ENCODE measurements around the gene PCDHA1.
"Not testable (repeated sequence)": the region's sequence is repeated elsewhere in the genome, so short reads cannot be mapped to it uniquely, and the experiment has no call there.

PCDHA1 gene

DNA sequence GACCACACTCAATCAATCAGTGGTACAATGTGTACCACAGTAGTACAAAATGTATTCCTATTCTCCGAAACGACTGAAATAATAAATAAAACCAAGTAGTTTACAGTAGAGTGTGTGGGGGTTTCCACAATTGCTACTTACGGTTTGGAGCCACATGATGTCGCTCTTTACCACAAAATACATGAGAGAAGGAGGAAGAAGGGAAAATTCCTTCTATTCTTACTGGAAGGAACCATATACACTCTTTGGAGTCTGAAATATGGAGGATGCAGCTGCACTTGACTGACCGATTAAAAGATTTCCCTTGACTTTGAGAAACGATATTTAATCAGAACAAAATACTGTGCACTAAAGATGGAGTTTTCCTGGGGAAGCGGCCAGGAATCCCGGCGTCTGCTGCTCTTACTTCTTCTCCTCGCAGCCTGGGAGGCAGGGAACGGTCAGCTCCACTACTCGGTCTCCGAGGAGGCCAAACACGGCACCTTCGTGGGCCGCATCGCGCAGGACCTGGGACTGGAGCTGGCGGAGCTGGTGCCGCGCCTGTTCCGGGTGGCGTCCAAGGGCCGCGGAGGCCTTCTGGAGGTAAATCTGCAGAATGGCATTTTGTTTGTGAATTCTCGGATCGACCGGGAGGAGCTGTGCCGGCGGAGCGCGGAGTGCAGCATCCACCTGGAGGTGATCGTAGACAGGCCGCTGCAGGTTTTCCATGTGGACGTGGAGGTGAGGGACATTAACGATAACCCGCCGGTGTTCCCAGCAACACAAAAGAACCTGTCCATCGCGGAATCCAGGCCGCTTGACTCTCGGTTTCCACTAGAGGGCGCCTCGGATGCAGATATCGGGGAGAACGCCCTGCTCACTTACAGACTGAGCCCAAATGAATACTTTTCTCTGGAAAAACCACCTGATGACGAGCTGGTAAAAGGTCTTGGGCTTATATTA lies 21.2 kb downstream of the PCDHA1 start, which contains the start of gene PCDHA4:
TSS of gene PCDHA4 (plus strand) at position 235 of the 942 bp plus-strand sequence.
- ATAC-seq (ENCODE audit: insufficient read depth, low read depth) (no peak), DNase-seq (no peak)
- H3K36me3 ChIP-seq (ENCODE audit: insufficient read depth, low read length) = no peaks in the 10 kb centered on the region
- H3K79me2 ChIP-seq (ENCODE audit: insufficient read depth, low read length) = no peaks in the 10 kb centered on the region
- H3K27me3 ChIP-seq (ENCODE audit: insufficient read depth, low read length, poor library complexity) = no peaks in the 10 kb centered on the region
- H3K9ac ChIP-seq (ENCODE audit: low read depth, low read length) = no peak within 1 kb of the TSS
- H3K4me1 ChIP-seq (ENCODE audit: insufficient read depth, low read length) = no peaks in the 10 kb centered on the region
- no peak for TF ChIP-seq EZH2 (IDR thresholded peaks at IDR 0.05; ENCODE audit: borderline replicate concordance, low read depth, low read length, severe bottlenecking)
- TF ChIP-seq, protein P1, sequence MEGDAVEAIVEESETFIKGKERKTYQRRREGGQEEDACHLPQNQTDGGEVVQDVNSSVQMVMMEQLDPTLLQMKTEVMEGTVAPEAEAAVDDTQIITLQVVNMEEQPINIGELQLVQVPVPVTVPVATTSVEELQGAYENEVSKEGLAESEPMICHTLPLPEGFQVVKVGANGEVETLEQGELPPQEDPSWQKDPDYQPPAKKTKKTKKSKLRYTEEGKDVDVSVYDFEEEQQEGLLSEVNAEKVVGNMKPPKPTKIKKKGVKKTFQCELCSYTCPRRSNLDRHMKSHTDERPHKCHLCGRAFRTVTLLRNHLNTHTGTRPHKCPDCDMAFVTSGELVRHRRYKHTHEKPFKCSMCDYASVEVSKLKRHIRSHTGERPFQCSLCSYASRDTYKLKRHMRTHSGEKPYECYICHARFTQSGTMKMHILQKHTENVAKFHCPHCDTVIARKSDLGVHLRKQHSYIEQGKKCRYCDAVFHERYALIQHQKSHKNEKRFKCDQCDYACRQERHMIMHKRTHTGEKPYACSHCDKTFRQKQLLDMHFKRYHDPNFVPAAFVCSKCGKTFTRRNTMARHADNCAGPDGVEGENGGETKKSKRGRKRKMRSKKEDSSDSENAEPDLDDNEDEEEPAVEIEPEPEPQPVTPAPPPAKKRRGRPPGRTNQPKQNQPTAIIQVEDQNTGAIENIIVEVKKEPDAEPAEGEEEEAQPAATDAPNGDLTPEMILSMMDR (IDR thresholded peaks at IDR 0.05; ENCODE audit: borderline replicate concordance, extremely low read depth, low read length, poor library complexity, severe bottlenecking) = peak; percentile 57
- H2AFZ ChIP-seq (ENCODE audit: low read depth, low read length) = no peak within 1 kb of the TSS
- no peaks in the 10 kb centered on the region for H4K20me1 ChIP-seq (ENCODE audit: insufficient read depth, low read length)
- no peak within 1 kb of the TSS for H3K4me3 ChIP-seq (ENCODE audit: low read depth in 1 of 2, low read length in 2 of 2)
- H3K4me2 ChIP-seq (ENCODE audit: insufficient read depth, low read length) = no peak within 1 kb of the TSS
- H3K9me3 ChIP-seq (ENCODE audit: insufficient read depth, low read length, severe bottlenecking) = no peaks in the 10 kb centered on the region
- H3K27ac ChIP-seq (ENCODE audit: low read length) = no peak within 1 kb of the TSS

GRCh38 chr5:140808241-140808888 lies 22.4 kb downstream of the PCDHA1 start:
- H3K9ac ChIP-seq (ENCODE audit: low read depth, low read length); H3K4me3 ChIP-seq (ENCODE audit: low read depth in 1 of 2, low read length in 2 of 2); ATAC-seq (ENCODE audit: insufficient read depth, low read depth); H2AFZ ChIP-seq (ENCODE audit: low read depth, low read length); H3K79me2 ChIP-seq (ENCODE audit: insufficient read depth, low read length); H3K9me3 ChIP-seq (ENCODE audit: insufficient read depth, low read length, severe bottlenecking); H3K27ac ChIP-seq (ENCODE audit: low read length); H3K27me3 ChIP-seq (ENCODE audit: insufficient read depth, low read length, poor library complexity); H3K4me1 ChIP-seq (ENCODE audit: insufficient read depth, low read length); H3K4me2 ChIP-seq (ENCODE audit: insufficient read depth, low read length); DNase-seq; H3K36me3 ChIP-seq (ENCODE audit: insufficient read depth, low read length); H4K20me1 ChIP-seq (ENCODE audit: insufficient read depth, low read length): not testable (repeated sequence)

- Histone ChIP-seq H3K4me1 (ENCODE audit: insufficient read depth, low read length) (no peaks in the 10 kb centered on the region), H3K9me3 (ENCODE audit: insufficient read depth, low read length, severe bottlenecking) (no peaks in the 10 kb centered on the region), H3K4me2 (ENCODE audit: insufficient read depth, low read length) (no peak overlapping the region), H3K79me2 (ENCODE audit: insufficient read depth, low read length) (no peaks in the 10 kb centered on the region), H4K20me1 (ENCODE audit: insufficient read depth, low read length) (no peaks in the 10 kb centered on the region), H3K36me3 (ENCODE audit: insufficient read depth, low read length) (no peaks in the 10 kb centered on the region), H2AFZ (ENCODE audit: low read depth, low read length) (no peak overlapping the region), H3K4me3 (ENCODE audit: low read depth in 1 of 2, low read length in 2 of 2) (no peak overlapping the region), H3K27me3 (ENCODE audit: insufficient read depth, low read length, poor library complexity) (no peaks in the 10 kb centered on the region), H3K9ac (ENCODE audit: low read depth, low read length) (no peak overlapping the region), H3K27ac (ENCODE audit: low read length) (no peak overlapping the region)
- no peak for DNase-seq
- ATAC-seq (ENCODE audit: insufficient read depth, low read depth) = no peak
- no peak for TF ChIP-seq EZH2 (IDR thresholded peaks at IDR 0.05; ENCODE audit: borderline replicate concordance, low read depth, low read length, severe bottlenecking)
- TF ChIP-seq, protein P1 (IDR thresholded peaks at IDR 0.05; ENCODE audit: borderline replicate concordance, extremely low read depth, low read length, poor library complexity, severe bottlenecking) = no peak
Measured at GRCh38 chr5:140808889-140809291, 22.9 kb downstream of the PCDHA1 start.

Data from DND-41 (cell line).